GM12878 (cell line): ENCODE results near the gene ARMH1. TPM values are rescaled to one million over a fixed set of nuclear protein-coding genes. Genes with fewer than 3 reads are reported as not detected.

Experiments used
- ATAC-seq: fragments of 200-7000 bp; cut with Tn5 transposase; 3 replicates; pipeline ENCODE4 v1.9.1; 2020; ENCODE audit warnings: mild to moderate bottlenecking, moderate library complexity
- BruUV-seq: library from RNA; stranded (reverse); fragments of 400-500 nt; replicated peaks from 2 replicates; lab custom pipeline; 2021; lab: Mats Ljungman, UMichigan
- CTCF ChIA-PET: fragments of 300-600 bp; sonication (Branson Sonifier 250); formaldehyde crosslinking; extraction: SDS; loops from one replicate; lab custom pipeline; 2021; ENCODE audit warnings: inconsistent platforms; lab: Yijun Ruan, JAX
- POLR2A ChIA-PET: fragments of 350-600 bp; formaldehyde crosslinking; extraction: SDS; loops from one replicate; lab custom pipeline; 2021; ENCODE audit warnings: inconsistent platforms; lab: Charles Lee
- RAD21 ChIA-PET: fragments of 300-600 bp; sonication (Branson Sonifier 250); formaldehyde crosslinking; loops from one replicate; lab custom pipeline; 2023; ENCODE audit warnings: antibody characterized with exemption; ENCODE audit not compliant: unreplicated experiment; lab: Charles Lee
- SMC1A ChIA-PET: fragments of 300-600 bp; sonication (Branson Sonifier 250); formaldehyde crosslinking; loops from one replicate; lab custom pipeline; 2023; ENCODE audit not compliant: unreplicated experiment, uncharacterized antibody; lab: Charles Lee
- DNase-seq: peaks from one replicate; pipeline ENCODE4 v3.0.0-alpha.2; 2011; ENCODE audit warnings: low read depth, low spot score
- FAIRE-seq: peaks from 3 replicates; lab custom pipeline; 2011; peaks lifted over from hg19 to GRCh38; lab: Jason Lieb, UNC
- H2AFZ ChIP-seq: 2 replicates; pipeline ENCODE4 v1.6.0; 2011; ENCODE audit warnings: low read depth, low read length, control low read depth; ENCODE audit not compliant: control insufficient read depth
- H3K27ac ChIP-seq: 2 replicates; pipeline ENCODE4 v1.5.1; 2011; ENCODE audit warnings: control low read depth; ENCODE audit not compliant: control insufficient read depth, insufficient read depth
- H3K27me3 ChIP-seq, 2 experiments: replicated peaks in 1 of 2; 2 replicates each; pipeline versions ENCODE4 v1.6.0 to v1.6.1; 2011; ENCODE audit warnings: low read length in 1 of 2; ENCODE audit not compliant: control insufficient read depth in 2 of 2, insufficient read depth in 2 of 2
- H3K36me3 ChIP-seq, 2 experiments: 2 replicates each; pipeline ENCODE4 v1.5.1; 2011; ENCODE audit warnings: low read length in 1 of 2; ENCODE audit not compliant: control insufficient read depth in 2 of 2, insufficient read depth in 2 of 2
- H3K4me1 ChIP-seq: 2 replicates; pipeline ENCODE4 v1.6.1; 2011; ENCODE audit warnings: mild to moderate bottlenecking, low read length, moderate library complexity, mixed read lengths; ENCODE audit not compliant: control insufficient read depth, insufficient read depth
- H3K4me2 ChIP-seq: 2 replicates; pipeline ENCODE4 v1.6.0; 2011; ENCODE audit warnings: control low read depth; ENCODE audit not compliant: control insufficient read depth, insufficient read depth
- H3K4me3 ChIP-seq: fragments of 200-600 bp; sonication (generic); 2 replicates; pipeline ENCODE4 v1.5.1; 2016
- H3K79me2 ChIP-seq: 2 replicates; pipeline ENCODE4 v1.6.0; 2011; ENCODE audit warnings: low read length; ENCODE audit not compliant: control insufficient read depth, insufficient read depth
- H3K9ac ChIP-seq: 2 replicates; pipeline ENCODE4 v1.8.0; 2011; ENCODE audit warnings: low read length, control low read depth, mixed read lengths; ENCODE audit not compliant: control insufficient read depth, insufficient read depth
- H3K9me3 ChIP-seq: replicated peaks from 3 replicates; pipeline ENCODE4 v1.5.1; 2011; ENCODE audit warnings: mild to moderate bottlenecking, low read length; ENCODE audit not compliant: control insufficient read depth, insufficient read depth
- H4K20me1 ChIP-seq: 2 replicates; pipeline ENCODE4 v1.6.0; 2011; ENCODE audit not compliant: control insufficient read depth, insufficient read depth
- BCL11A ChIP-seq: IDR thresholded peaks from 2 replicates; pipeline ENCODE4 v1.6.1; 2011; ENCODE audit warnings: low read depth, low read length
- BMI1 ChIP-seq: fragments of 450-650 bp; IDR thresholded peaks from 2 replicates; pipeline ENCODE4 v1.6.1; 2016; ENCODE audit warnings: mild to moderate bottlenecking, moderate library complexity, borderline replicate concordance
- CBFB ChIP-seq: IDR thresholded peaks from 2 replicates; pipeline ENCODE4 v1.6.1; 2016; ENCODE audit warnings: antibody characterized with exemption, low read depth
- CBX3 ChIP-seq: fragments of 200-600 bp; sonication (generic); IDR thresholded peaks from 2 replicates; pipeline ENCODE4 v1.6.1; 2016; ENCODE audit warnings: low read depth, borderline replicate concordance
- FOXM1 ChIP-seq: IDR thresholded peaks from 2 replicates; pipeline ENCODE4 v1.6.1; 2012; ENCODE audit warnings: low read depth, mild to moderate bottlenecking, inconsistent platforms, low read length, moderate library complexity
- LARP7 ChIP-seq: fragments of 450-650 bp; IDR thresholded peaks from 2 replicates; pipeline ENCODE4 v1.6.1; 2017; ENCODE audit warnings: mild to moderate bottlenecking
- MTA3 ChIP-seq: IDR thresholded peaks from 2 replicates; pipeline ENCODE4 v1.6.1; 2012; ENCODE audit warnings: low read length, inconsistent platforms, borderline replicate concordance
- NR2C1 ChIP-seq: fragments of 450-650 bp; IDR thresholded peaks from 2 replicates; pipeline ENCODE4 v1.6.1; 2017; ENCODE audit warnings: antibody characterized with exemption, mild to moderate bottlenecking, moderate library complexity
- PML ChIP-seq: IDR thresholded peaks from 2 replicates; pipeline ENCODE4 v1.6.1; 2012; ENCODE audit warnings: low read length, inconsistent platforms
- POLR2A ChIP-seq: IDR thresholded peaks from 2 replicates; pipeline ENCODE4 v1.6.1; 2011; ENCODE audit warnings: low read depth, mild to moderate bottlenecking, low read length
- RAD51 ChIP-seq: fragments of 450-650 bp; IDR thresholded peaks from 2 replicates; pipeline ENCODE4 v1.6.1; 2016; ENCODE audit warnings: moderate library complexity, mild to moderate bottlenecking, inconsistent platforms
- RFX5 ChIP-seq: IDR thresholded peaks from 2 replicates; pipeline ENCODE4 v1.6.1; 2011; ENCODE audit warnings: low read depth, low read length, improper control_type of control experiment
- SRF ChIP-seq, 2 experiments: IDR thresholded peaks; 2 replicates each; pipeline ENCODE4 v1.6.1; 2011; ENCODE audit warnings: low read depth in 2 of 2, low read length in 2 of 2, mild to moderate bottlenecking in 1 of 2, moderate library complexity in 1 of 2
- TAF1 ChIP-seq: IDR thresholded peaks from 2 replicates; pipeline ENCODE4 v1.6.1; 2011; ENCODE audit warnings: mild to moderate bottlenecking, low read depth, low read length, borderline replicate concordance
- TARDBP ChIP-seq: IDR thresholded peaks from 2 replicates; pipeline ENCODE4 v1.6.1; 2016; ENCODE audit warnings: borderline replicate concordance
- WGBS: methylation state at CpG from one replicate; pipeline ENCODE4 v1.1.6; 2016; ENCODE audit warnings: low lambda C conversion rate; ENCODE audit not compliant: insufficient replicate concordance, insufficient coverage; ENCODE audit errors: missing lambda C conversion rate; 5-methylcytosine and 5-hydroxymethylcytosine counted together
- in situ Hi-C: fragments of 300-500 bp; cut with MboI; formaldehyde crosslinking; loops from 9 replicates; pipeline ENCODE4 v1.14.3; 2018; ENCODE audit warnings: mixed read lengths
- intact Hi-C: fragments of 100-400 bp; cut with micrococcal nuclease; formaldehyde crosslinking; loops from one replicate; pipeline ENCODE4 v1.14.2; 2022; ENCODE audit not compliant: unreplicated experiment
- polyA plus RNA-seq, 11 experiments: library from polyadenylated mRNA; depleted of rRNA in 4 of 11; unstranded in 6 of 11; stranded (reverse) in 5 of 11; fragments of >200 nt; fragmentation: Nextera tagmentation in 4 of 11; fragmentation: Illumina TruSeq in 1 of 11; extraction: Ambion mirVana in 4 of 11; extraction: Trizol in 1 of 11; gene quantifications; 1 replicate in 1 of 11; 2 replicates in 10 of 11; pipeline versions ENCODE4 v1.2.1 to v1.2.3, GENCODE V29; 2011 to 2016; ENCODE audit warnings: inconsistent platforms in 2 of 11, missing spikeins in 2 of 11, low read depth in 1 of 11
- total RNA-seq, 4 experiments: library from RNA; depleted of rRNA in 3 of 4; stranded (reverse); fragments of >200 nt in 3 of 4; fragmentation: Illumina TruSeq in 1 of 4; extraction: Trizol in 1 of 4; gene quantifications; 2 replicates each; pipeline versions ENCODE4 v1.2.1 to v1.2.3, GENCODE V29; 2013 to 2021
- TF ChIP-seq, protein P1 (sequence below): fragments of 450-650 bp; IDR thresholded peaks from 2 replicates; pipeline ENCODE4 v1.6.1; 2017; ENCODE audit warnings: mild to moderate bottlenecking
- TF ChIP-seq, protein P2 (sequence below): IDR thresholded peaks from 2 replicates; pipeline ENCODE4 v1.6.1; 2011; ENCODE audit warnings: low read depth, mild to moderate bottlenecking, low read length, moderate library complexity, borderline replicate concordance; ENCODE audit errors: extremely low read depth
- TF ChIP-seq, protein P3 (sequence below): fragments of 150-350 bp; IDR thresholded peaks from 2 replicates; pipeline ENCODE4 v1.6.1; 2014; ENCODE audit warnings: mild to moderate bottlenecking, low read depth, low read length
- TF ChIP-seq, protein P4 (sequence below): IDR thresholded peaks from 2 replicates; pipeline ENCODE4 v1.6.1; 2011; ENCODE audit warnings: low read depth, low read length, improper control_type of control experiment, borderline replicate concordance

ARMH1 gene
- total and polyA plus RNA-seq, 10 of the 15 experiments (the other 5 are each of a cell fraction or from before 2014, with no cell fraction given), result 0.93 to 43.9 (median 8.2) TPM

DNA sequence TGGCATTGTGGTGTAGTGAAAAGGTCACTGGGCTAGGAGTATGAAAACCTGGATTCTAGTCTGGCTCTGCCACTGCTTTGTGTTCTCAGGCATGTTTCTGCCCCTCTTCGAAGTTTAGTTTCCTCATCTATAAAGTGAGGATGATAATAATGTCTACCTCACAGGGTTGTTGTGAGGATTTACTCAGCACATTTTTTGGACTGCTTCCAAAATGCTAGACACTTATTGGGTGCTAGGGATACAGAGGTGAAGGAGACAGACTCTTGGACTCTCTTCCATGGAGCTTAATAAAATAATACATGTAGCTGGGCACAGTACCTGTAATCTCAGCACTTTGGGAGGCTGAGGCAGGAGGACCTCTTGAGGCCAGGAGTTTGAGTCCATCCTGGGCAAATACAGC lies 68.7 kb downstream of the ARMH1 start (continued):
- TF ChIP-seq, protein P1, sequence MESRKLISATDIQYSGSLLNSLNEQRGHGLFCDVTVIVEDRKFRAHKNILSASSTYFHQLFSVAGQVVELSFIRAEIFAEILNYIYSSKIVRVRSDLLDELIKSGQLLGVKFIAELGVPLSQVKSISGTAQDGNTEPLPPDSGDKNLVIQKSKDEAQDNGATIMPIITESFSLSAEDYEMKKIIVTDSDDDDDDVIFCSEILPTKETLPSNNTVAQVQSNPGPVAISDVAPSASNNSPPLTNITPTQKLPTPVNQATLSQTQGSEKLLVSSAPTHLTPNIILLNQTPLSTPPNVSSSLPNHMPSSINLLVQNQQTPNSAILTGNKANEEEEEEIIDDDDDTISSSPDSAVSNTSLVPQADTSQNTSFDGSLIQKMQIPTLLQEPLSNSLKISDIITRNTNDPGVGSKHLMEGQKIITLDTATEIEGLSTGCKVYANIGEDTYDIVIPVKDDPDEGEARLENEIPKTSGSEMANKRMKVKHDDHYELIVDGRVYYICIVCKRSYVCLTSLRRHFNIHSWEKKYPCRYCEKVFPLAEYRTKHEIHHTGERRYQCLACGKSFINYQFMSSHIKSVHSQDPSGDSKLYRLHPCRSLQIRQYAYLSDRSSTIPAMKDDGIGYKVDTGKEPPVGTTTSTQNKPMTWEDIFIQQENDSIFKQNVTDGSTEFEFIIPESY, result no peak

DNA sequence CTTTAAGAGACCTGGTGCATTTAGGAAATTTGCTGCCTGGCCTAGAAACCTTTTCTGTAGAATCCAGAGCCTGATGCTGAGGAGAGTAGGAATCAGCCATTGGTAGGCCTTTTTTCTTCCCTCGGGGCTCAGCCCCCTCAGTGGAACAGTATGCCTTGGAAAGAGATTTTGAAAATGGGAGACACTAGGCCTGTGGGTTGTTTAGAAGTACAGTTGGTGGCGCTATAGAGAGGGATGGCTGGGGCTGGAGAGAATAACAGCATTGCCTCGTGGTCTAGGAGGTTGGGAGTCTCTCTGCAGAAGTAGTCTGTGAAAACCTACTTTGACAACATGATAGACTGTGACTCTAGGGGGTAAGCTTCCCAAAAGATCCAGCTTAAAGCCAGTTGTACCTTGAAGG lies 73.4 kb downstream of the ARMH1 start:
- TF ChIP-seq, protein P2, sequence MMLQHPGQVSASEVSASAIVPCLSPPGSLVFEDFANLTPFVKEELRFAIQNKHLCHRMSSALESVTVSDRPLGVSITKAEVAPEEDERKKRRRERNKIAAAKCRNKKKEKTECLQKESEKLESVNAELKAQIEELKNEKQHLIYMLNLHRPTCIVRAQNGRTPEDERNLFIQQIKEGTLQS, result no peak
- TF ChIP-seq TAF1 (no peak), SRF (IDR thresholded peaks at IDR 0.05; ENCODE audit: low read depth in 2 of 2, low read length in 2 of 2) (no peak), RFX5 (no peak), MTA3 (no peak), LARP7 (no peak), TARDBP (no peak), NR2C1 (no peak), RAD51 (no peak), BMI1 (no peak), BCL11A (no peak), POLR2A (no peak), FOXM1 (no peak), CBX3 (no peak), CBFB (no peak), PML (no peak)
- TF ChIP-seq, protein P3, sequence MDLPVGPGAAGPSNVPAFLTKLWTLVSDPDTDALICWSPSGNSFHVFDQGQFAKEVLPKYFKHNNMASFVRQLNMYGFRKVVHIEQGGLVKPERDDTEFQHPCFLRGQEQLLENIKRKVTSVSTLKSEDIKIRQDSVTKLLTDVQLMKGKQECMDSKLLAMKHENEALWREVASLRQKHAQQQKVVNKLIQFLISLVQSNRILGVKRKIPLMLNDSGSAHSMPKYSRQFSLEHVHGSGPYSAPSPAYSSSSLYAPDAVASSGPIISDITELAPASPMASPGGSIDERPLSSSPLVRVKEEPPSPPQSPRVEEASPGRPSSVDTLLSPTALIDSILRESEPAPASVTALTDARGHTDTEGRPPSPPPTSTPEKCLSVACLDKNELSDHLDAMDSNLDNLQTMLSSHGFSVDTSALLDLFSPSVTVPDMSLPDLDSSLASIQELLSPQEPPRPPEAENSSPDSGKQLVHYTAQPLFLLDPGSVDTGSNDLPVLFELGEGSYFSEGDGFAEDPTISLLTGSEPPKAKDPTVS, result no peak
- TF ChIP-seq, protein P4, sequence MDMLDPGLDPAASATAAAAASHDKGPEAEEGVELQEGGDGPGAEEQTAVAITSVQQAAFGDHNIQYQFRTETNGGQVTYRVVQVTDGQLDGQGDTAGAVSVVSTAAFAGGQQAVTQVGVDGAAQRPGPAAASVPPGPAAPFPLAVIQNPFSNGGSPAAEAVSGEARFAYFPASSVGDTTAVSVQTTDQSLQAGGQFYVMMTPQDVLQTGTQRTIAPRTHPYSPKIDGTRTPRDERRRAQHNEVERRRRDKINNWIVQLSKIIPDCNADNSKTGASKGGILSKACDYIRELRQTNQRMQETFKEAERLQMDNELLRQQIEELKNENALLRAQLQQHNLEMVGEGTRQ, result no peak
- H3K4me1 ChIP-seq, result no peaks in the 10 kb centered on the region
- no peak overlapping the region for H3K27ac ChIP-seq
- ATAC-seq (no peak), DNase-seq (no peak), FAIRE-seq (no peak)
- no TSS peak for BruUV-seq
- H3K79me2 ChIP-seq, result peaks cover 17% of the 10 kb centered on the region
- ChIA-PET CTCF (interaction anchor here (0.8 to 3.1 kb wide), 5 partner anchors 14 to 37 kb away, joined by 3 to 12 read pairs (median 4); partner anchors contain the start of gene RNU5D-1), RAD21 (no interaction called here), POLR2A (interaction anchor here (0.8 kb wide), 1 partner anchor 28 kb away, joined by 3 read pairs; the partner anchor contains the start of gene RPS8), SMC1A (interaction anchor here (1.0 to 2.3 kb wide), 4 partner anchors 11 to 19 kb away, joined by 3 to 9 read pairs (median 4); no protein-coding TSS in a partner anchor)
- H3K4me3 ChIP-seq, result no peak overlapping the region
- H3K27me3 ChIP-seq, result no peaks in the 10 kb centered on the region
- WGBS, result 98% methylated on average over 3 of the region's 3 CpGs
- H3K9me3 ChIP-seq, result no peaks in the 10 kb centered on the region
- no peak overlapping the region for H3K4me2 ChIP-seq
- H4K20me1 ChIP-seq, result no peaks in the 10 kb centered on the region
- no peak overlapping the region for H2AFZ ChIP-seq
- peaks cover 24 to 30% of the 10 kb centered on the region in 2 experiments for H3K36me3 ChIP-seq
- intact Hi-C loops (no loop called here), in situ Hi-C loops (no loop called here)
- H3K9ac ChIP-seq, result no peak overlapping the region
